RCC 7860 (cell line): ENCODE results near the gene USH1G.
"Not testable (repeated sequence)": the region's sequence is repeated elsewhere in the genome, so short reads cannot be mapped to it uniquely, and the experiment has no call there.

Source experiments
- DNase-seq: peaks from one replicate; pipeline ENCODE4 v3.0.0-alpha.2; 2015; ENCODE audit warnings: low spot score
- FAIRE-seq: peaks from 2 replicates; lab custom pipeline; 2012; peaks lifted over from hg19 to GRCh38; lab: Jason Lieb, UNC

Gene USH1G

GRCh38 chr17:74877592-74878548, 45.2 kb downstream of the USH1G start:
- DNase-seq = no peak

GRCh38 chr17:74875977-74876593, 47.0 kb downstream of the USH1G start:
- no peak for FAIRE-seq

More at GRCh38 chr17:74877592-74878548, 45.2 kb downstream of the USH1G start:
- no peak for FAIRE-seq

DNA sequence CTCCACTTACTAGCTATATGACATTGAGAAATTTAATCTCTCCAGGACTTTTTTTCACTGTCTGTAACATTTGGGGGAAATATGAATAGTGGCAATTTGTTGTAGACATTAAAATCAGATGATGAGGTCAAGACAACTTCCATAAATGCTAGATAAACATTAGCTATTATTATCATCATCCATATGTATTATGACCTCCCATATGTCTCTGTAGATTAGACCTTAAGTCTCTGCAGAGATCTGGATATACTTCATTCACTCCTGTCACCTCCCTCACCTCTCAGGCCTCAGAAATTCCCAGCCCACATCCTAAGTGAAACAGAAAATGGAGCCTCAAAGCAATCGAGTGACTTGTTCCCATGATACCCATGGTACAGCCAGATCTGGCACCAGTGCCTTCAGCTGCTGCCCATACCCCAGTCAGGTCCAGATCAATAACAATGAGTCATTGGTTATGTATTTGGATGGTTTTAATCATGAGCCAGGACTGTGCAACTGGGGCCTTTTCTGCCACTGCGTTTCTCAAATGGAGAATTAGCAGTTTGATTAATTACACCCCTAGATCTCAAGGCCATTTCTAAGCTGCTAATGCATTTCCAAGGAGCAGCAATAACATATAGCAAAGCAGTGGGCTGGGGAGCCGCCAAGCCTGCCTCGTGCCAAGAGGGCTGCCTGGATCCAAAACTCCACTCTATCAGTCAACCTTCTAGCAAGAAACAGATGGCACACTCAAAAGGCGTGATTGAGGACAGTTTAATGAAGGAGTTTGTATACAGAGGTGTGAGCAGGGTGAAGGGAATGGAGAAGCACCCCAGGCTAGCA, 47.7 kb downstream of the USH1G start:
- DNase-seq = no peak
- FAIRE-seq = no peak

More at GRCh38 chr17:74875977-74876593, 47.0 kb downstream of the USH1G start:
- DNase-seq = no peak

- no peak for FAIRE-seq
- DNase-seq = no peak
Observed at GRCh38 chr17:74874615-74875037, 48.4 kb downstream of the USH1G start.

GRCh38 chr17:74873874-74874614, 49.0 kb downstream of the USH1G start:
- DNase-seq (peak; percentile 37), FAIRE-seq (no peak)

- peak; percentile 100 for DNase-seq
- FAIRE-seq = peak; percentile 92
Observed at GRCh38 chr17:74873037-74873873, 49.8 kb downstream of the USH1G start.

GRCh38 chr17:74872313-74873036, 50.6 kb downstream of the USH1G start, which contains the start of gene FDXR:
FDXR (minus strand) TSS chr17:74872994; CDS start chr17:74872944, 50 bp downstream.
- FAIRE-seq = no peak
- no peak for DNase-seq

GRCh38 chr17:74871356-74872076, 51.5 kb downstream of the USH1G start:
- FAIRE-seq = no peak
- no peak for DNase-seq

GRCh38 chr17:74870512-74870911, 52.5 kb downstream of the USH1G start:
- FAIRE-seq (no peak), DNase-seq (peak; percentile 10)

GRCh38 chr17:74870028-74870427, 53.0 kb downstream of the USH1G start:
- not testable (repeated sequence) for DNase-seq, FAIRE-seq

- FAIRE-seq (no peak), DNase-seq (no peak)
Observed at GRCh38 chr17:74868908-74869255, 54.2 kb downstream of the USH1G start.

DNA sequence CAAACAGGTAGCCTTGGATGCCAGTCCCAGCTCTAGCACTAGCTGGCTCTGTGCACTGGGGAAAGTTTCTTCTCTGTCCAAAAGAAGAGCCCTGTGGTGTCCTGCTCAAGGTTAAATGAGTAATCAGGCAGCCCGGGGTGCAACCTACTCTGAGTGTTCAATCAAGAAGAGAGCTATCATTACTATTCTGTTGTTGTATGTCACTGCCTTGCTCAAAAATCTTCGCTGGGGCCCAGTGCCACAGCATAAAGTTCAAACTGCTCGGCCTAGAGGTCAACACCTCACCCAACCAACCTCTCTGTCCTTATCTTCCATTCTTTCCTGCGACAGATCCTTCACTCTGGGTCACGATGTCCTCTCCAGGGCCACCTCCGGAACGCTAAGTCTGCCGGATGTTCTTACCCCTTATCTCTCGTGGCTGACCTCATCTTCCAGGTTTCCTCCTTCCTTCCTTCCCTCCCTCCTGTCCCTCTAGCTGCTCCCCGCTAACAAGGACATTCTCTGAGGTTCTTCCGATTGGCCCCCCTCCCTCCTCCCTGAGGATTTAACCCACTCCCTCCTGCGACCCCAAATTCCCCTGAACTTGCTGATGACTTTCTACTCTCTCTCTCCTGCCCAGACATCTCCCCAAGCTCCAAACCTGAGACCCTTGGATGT, 54.7 kb downstream of the USH1G start:
- no peak for DNase-seq
- FAIRE-seq = no peak

DNA sequence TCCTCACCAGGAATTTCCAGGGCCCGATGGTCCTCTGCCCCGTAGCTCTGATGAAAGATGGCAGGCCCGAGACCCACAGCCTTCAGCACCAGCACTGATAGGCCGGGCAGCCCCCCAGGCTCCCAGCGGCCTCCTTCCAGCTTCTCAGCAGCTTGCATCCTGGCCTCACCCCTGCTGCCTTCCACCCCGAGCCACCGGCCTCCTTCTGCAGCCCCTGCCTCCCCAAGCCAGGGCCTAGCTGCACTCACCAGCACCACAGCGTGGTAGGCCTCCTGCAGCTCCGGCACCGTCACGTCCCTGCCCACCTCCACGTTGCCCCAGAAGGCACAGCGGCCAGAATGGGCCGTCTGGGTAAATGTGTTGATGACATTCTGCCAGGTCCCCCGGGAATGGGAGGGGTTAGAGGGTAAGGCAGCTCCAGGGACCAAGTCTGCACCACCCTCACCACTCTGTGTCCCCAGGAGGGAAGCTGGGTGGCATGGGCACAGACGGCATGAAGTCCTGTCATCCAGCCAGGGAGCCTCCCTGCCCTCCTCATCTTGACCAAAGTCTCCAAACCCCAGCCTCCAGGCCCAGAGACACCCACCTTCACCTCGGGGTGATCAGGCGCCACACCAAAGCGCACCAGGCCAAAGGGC, 56.7 kb downstream of the USH1G start:
- no peak for FAIRE-seq
- no peak for DNase-seq
